Panc1 (cell line): ENCODE data around the gene DCXR. TPM values are rescaled to one million over a fixed set of nuclear protein-coding genes. Genes with fewer than 3 reads are reported as not detected.

Experiments used
- ATAC-seq: fragments of 200-7000 bp; cut with Tn5 transposase; 2 replicates; pipeline ENCODE4 v1.9.1; 2020; ENCODE audit warnings: mild to moderate bottlenecking, moderate library complexity
- BruUV-seq: library from RNA; stranded (reverse); fragments of 400-500 nt; replicated peaks from 2 replicates; lab custom pipeline; 2021; lab: Mats Ljungman, UMichigan
- CTCF ChIA-PET: fragments of 300-600 bp; sonication (Branson Sonifier 250); formaldehyde crosslinking; loops from one replicate; lab custom pipeline; 2022; ENCODE audit warnings: antibody characterized with exemption; lab: Charles Lee
- POLR2A ChIA-PET: fragments of 300-600 bp; sonication (Branson Sonifier 250); formaldehyde crosslinking; loops from one replicate; lab custom pipeline; 2022; ENCODE audit warnings: antibody characterized with exemption; lab: Charles Lee
- DNase-seq: peaks from one replicate; pipeline ENCODE4 v3.0.0-alpha.2; 2010; ENCODE audit warnings: low read depth, low spot score
- H3K27ac ChIP-seq: 2 replicates; pipeline ENCODE4 v1.5.1; 2011; ENCODE audit warnings: mild to moderate bottlenecking, low read length, inconsistent platforms
- H3K27me3 ChIP-seq: fragments of 200-500 bp; sonication (Bioruptor generic); 2 replicates; pipeline ENCODE4 v1.6.0; 2014; ENCODE audit warnings: low read length, inconsistent platforms; ENCODE audit not compliant: control insufficient read depth, insufficient read depth
- H3K36me3 ChIP-seq: fragments of 200-500 bp; sonication (Bioruptor generic); 2 replicates; pipeline ENCODE4 v1.5.1; 2014; ENCODE audit warnings: inconsistent platforms, mild to moderate bottlenecking, low read length, moderate library complexity; ENCODE audit not compliant: control insufficient read depth, insufficient read depth
- H3K4me1 ChIP-seq: 2 replicates; pipeline ENCODE4 v1.5.1; 2011; ENCODE audit warnings: inconsistent platforms, mild to moderate bottlenecking, low read length, moderate library complexity; ENCODE audit not compliant: control insufficient read depth, insufficient read depth
- H3K4me3 ChIP-seq, 2 experiments: 2 replicates each; pipeline ENCODE4 v1.5.1; 2011 to 2012; ENCODE audit warnings: low read depth in 2 of 2, low read length in 2 of 2, mild to moderate bottlenecking in 2 of 2, inconsistent platforms in 1 of 2, moderate library complexity in 1 of 2
- H3K9me3 ChIP-seq: fragments of 200-500 bp; sonication (Bioruptor generic); 2 replicates; pipeline ENCODE4 v1.5.1; 2014; ENCODE audit warnings: low read depth, mild to moderate bottlenecking, inconsistent platforms, low read length, moderate library complexity; ENCODE audit not compliant: control insufficient read depth, insufficient read depth
- CTCF ChIP-seq: fragments of 450-650 bp; IDR thresholded peaks from 2 replicates; pipeline ENCODE4 v1.5.1; 2017; ENCODE audit warnings: mild to moderate bottlenecking
- POLR2AphosphoS5 ChIP-seq: IDR thresholded peaks from 2 replicates; pipeline ENCODE4 v1.6.1; 2012; ENCODE audit warnings: mild to moderate bottlenecking, low read depth, low read length, moderate library complexity
- REST ChIP-seq, 2 experiments: IDR thresholded peaks; 2 replicates each; pipeline ENCODE4 v1.6.1; 2011 to 2012; ENCODE audit warnings: low read depth in 2 of 2, control low read depth in 1 of 2, low read length in 1 of 2, mild to moderate bottlenecking in 1 of 2, moderate library complexity in 1 of 2; ENCODE audit not compliant: insufficient read depth in 1 of 2
- SIN3A ChIP-seq: IDR thresholded peaks from 2 replicates; pipeline ENCODE4 v1.6.1; 2012; ENCODE audit warnings: low read depth, mild to moderate bottlenecking, low read length, moderate library complexity, borderline replicate concordance; ENCODE audit not compliant: insufficient read depth
- TCF7L2 ChIP-seq: IDR thresholded peaks from 2 replicates; pipeline ENCODE4 v1.6.1; 2011; ENCODE audit warnings: mild to moderate bottlenecking, low read depth, low read length, inconsistent platforms
- in situ Hi-C: cut with HindIII; loops from 2 replicates; pipeline ENCODE4 v1.10.0; 2016; ENCODE audit warnings: low sequenced_read_pairs, low pct_unique_long_range_greater_than_20kb
- intact Hi-C: fragments of 100-400 bp; cut with micrococcal nuclease; formaldehyde crosslinking; loops from one replicate; pipeline ENCODE4 v1.10.0; 2022; ENCODE audit not compliant: unreplicated experiment
- total RNA-seq: library from RNA; stranded (reverse); gene quantifications from one replicate; pipeline ENCODE4 v1.2.1, GENCODE V29; 2021; ENCODE audit not compliant: unreplicated experiment

Gene DCXR
- total RNA-seq, 1 experiment from 2014 or later: 128 TPM

- Histone ChIP-seq H3K4me3 (peak overlapping the region; percentile 63), H3K36me3 (peaks cover 2% of the 10 kb centered on the region; the same call in 1 of the 2 replicates), H3K27ac (peak overlapping the region; percentile 79), H3K4me1 (peaks cover 13% of the 10 kb centered on the region), H3K9me3 (no peaks in the 10 kb centered on the region), H3K27me3 (no peaks in the 10 kb centered on the region)
- ChIA-PET POLR2A (interaction anchor here (0.6 to 1.2 kb wide), 2 partner anchors 11 to 76 kb away, joined by 3 to 5 read pairs; no protein-coding TSS in a partner anchor), CTCF (interaction anchor here (0.7 to 1.7 kb wide), 8 partner anchors 9 to 124 kb away, joined by 3 to 5 read pairs (median 4); no protein-coding TSS in a partner anchor)
- ATAC-seq: peak; percentile 77
- intact Hi-C loops (no loop called here), in situ Hi-C loops (no loop called here)
- TF ChIP-seq CTCF (peak; percentile 94), TCF7L2 (no peak), REST (IDR thresholded peaks at IDR 0.05; ENCODE audit: insufficient read depth in 1 of 2, low read depth in 2 of 2, low read length in 1 of 2) (no peak), POLR2AphosphoS5 (peak; percentile 81), SIN3A (no peak; the same call in 1 of the 2 replicates)
- no peak for DNase-seq
- TSS peak; percentile 84 for BruUV-seq
Observed at GRCh38 chr17:82030470-82031302, 6.8 kb downstream of the DCXR start.

GRCh38 chr17:82029990-82030469, 7.5 kb downstream of the DCXR start:
- no peak for DNase-seq
- intact Hi-C loops: loop anchor here (10.0 kb wide), 1 partner anchor 165 kb away; the partner anchor contains the start of gene P4HB
- ChIA-PET CTCF (interaction anchor here (0.6 to 1.7 kb wide), 8 partner anchors 8 to 124 kb away, joined by 3 to 7 read pairs (median 4); no protein-coding TSS in a partner anchor), POLR2A (interaction anchor here (0.6 to 1.2 kb wide), 2 partner anchors 11 to 76 kb away, joined by 3 to 5 read pairs; no protein-coding TSS in a partner anchor)
- no TSS peak for BruUV-seq
- TF ChIP-seq REST (IDR thresholded peaks at IDR 0.05; ENCODE audit: insufficient read depth in 1 of 2, low read depth in 2 of 2, low read length in 1 of 2) (no peak), TCF7L2 (no peak), POLR2AphosphoS5 (no peak), SIN3A (no peak), CTCF (no peak)
- Histone ChIP-seq H3K27me3 (no peaks in the 10 kb centered on the region), H3K9me3 (no peaks in the 10 kb centered on the region), H3K27ac (no peak overlapping the region; the same call in 1 of the 2 replicates), H3K4me1 (peaks cover 13% of the 10 kb centered on the region), H3K4me3 (no peak overlapping the region), H3K36me3 (peaks cover 2% of the 10 kb centered on the region; the same call in 1 of the 2 replicates)
- in situ Hi-C loops: no loop called here
- ATAC-seq: peak; percentile 6
